ENCODE results near the gene POU3F1. TPM values are rescaled to one million over a fixed set of nuclear protein-coding genes. Genes with fewer than 3 reads are reported as not detected.

The POU3F1 gene
- total and polyA plus RNA-seq, 9 donors, result 0.04 to 0.53 (median 0.15) TPM; not detected in 4

GRCh38 chr1:38045401-38046332, 926 bp downstream of the POU3F1 start:
- Histone ChIP-seq H3K4me1 (ENCODE audit: insufficient read depth) (peaks cover 12% of the 10 kb centered on the region), H3K9me3 (no peaks in the 10 kb centered on the region), H3K27me3 (peaks cover 4% of the 10 kb centered on the region), H3K27ac (no peak overlapping the region), H3K4me3 (no peak overlapping the region), H3K36me3 (no peaks in the 10 kb centered on the region)
- intact Hi-C loops (cut with DNase I), result no loop called here
- 3 to 4% (median 3%) methylated on average over 66 to 115 of the region's 115 CpGs for WGBS, 3 donors
- DNase-seq, result peak in 2 of 5 donors; percentile 47 to 50
- TF ChIP-seq POLR2A (IDR thresholded peaks at IDR 0.05), result no peak
- TF ChIP-seq EP300 (IDR thresholded peaks at IDR 0.05), result no peak
- no peak for TF ChIP-seq CTCF (IDR thresholded peaks at IDR 0.05)

GRCh38 chr1:38044221-38045215, 2.1 kb downstream of the POU3F1 start:
- TF ChIP-seq CTCF (IDR thresholded peaks at IDR 0.05), result no peak
- no peak for TF ChIP-seq POLR2A (IDR thresholded peaks at IDR 0.05)
- no peak for TF ChIP-seq EP300 (IDR thresholded peaks at IDR 0.05)
- no peak overlapping the region for H3K27ac ChIP-seq

DNA sequence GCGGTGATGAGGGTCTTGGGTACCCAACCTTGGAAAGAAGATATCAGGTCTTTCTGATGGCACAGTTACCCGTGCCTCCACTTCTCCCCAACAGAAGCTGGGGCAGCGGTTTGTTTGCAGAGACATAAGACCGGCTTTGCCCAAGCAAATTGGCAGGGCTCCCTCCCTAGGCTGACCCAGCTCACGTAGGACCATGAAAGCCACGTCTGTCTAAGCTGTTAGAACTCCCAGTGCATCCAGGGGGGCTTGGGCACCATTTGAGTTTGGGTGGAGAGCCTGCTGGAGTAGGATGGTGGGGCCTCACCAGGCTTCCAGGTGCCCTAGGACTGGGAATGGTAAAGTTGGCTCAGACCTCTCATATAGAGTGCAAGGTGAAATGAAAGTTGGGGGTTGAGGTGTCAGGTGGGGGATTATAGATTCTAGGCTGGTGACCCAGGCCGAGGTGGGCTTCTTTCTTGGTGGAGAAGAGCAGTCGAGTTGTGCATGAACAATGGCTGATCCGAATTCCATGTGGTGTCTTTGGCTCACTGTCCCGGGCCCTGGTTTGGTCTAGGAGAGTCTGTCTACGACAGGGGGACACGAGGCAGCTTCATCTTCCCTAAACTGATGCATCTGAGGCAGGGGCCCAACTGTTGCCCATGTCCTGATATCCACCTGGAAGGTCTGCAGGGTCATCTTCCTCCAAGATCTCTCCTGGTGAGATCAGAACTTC, 3.4 kb downstream of the POU3F1 start:
- H3K9me3 ChIP-seq, result no peaks in the 10 kb centered on the region
- peaks cover 12% of the 10 kb centered on the region for H3K4me1 ChIP-seq (ENCODE audit: insufficient read depth)
- H3K27me3 ChIP-seq, result peaks cover 4% of the 10 kb centered on the region
- intact Hi-C loops (cut with DNase I), result no loop called here
- no peak for DNase-seq
- WGBS, 3 donors, result 87 to 94% (median 89%) methylated on average over 12 of the region's 12 CpGs
- H3K4me3 ChIP-seq, result no peak overlapping the region
- no peaks in the 10 kb centered on the region for H3K36me3 ChIP-seq
- no peak overlapping the region for H3K27ac ChIP-seq
- TF ChIP-seq CTCF (IDR thresholded peaks at IDR 0.05) (no peak), POLR2A (IDR thresholded peaks at IDR 0.05) (no peak), EP300 (IDR thresholded peaks at IDR 0.05) (no peak)

More at GRCh38 chr1:38044221-38045215, 2.1 kb downstream of the POU3F1 start:
- Histone ChIP-seq H3K36me3 (no peaks in the 10 kb centered on the region), H3K27me3 (peaks cover 4% of the 10 kb centered on the region), H3K9me3 (no peaks in the 10 kb centered on the region), H3K4me1 (ENCODE audit: insufficient read depth) (peaks cover 12% of the 10 kb centered on the region), H3K4me3 (no peak overlapping the region)
- intact Hi-C loops (cut with DNase I), result no loop called here
- DNase-seq, result peak in 1 of 5 donors; percentile 35
- WGBS, 3 donors, result 5 to 7% (median 7%) methylated on average over 70 of the region's 70 CpGs

Measured in ovary (tissue), 9 donors.